ENCODE data around the gene CHST11.

Gene CHST11

GRCh38 chr12:104503191-104503590 is 46.4 kb downstream of the CHST11 start:
- H3K4me1 ChIP-seq (ENCODE audit: control insufficient read depth, insufficient read depth, low read length): peaks cover 8% of the 10 kb centered on the region
- H3K4me3 ChIP-seq (ENCODE audit: low read length in 2 of 2): no peak overlapping the region
- no peak overlapping the region for H3K9ac ChIP-seq (ENCODE audit: low read length in 2 of 2)
- no peak overlapping the region for H3K27ac ChIP-seq (ENCODE audit: low read length)
- H3K27me3 ChIP-seq (ENCODE audit: control insufficient read depth in 1 of 2, insufficient read depth in 2 of 2, low read length in 2 of 2): no peaks in the 10 kb centered on the region
- H3K9me3 ChIP-seq (ENCODE audit: control insufficient read depth in 2 of 2, low read length in 2 of 2): no peaks in the 10 kb centered on the region
- H3K36me3 ChIP-seq (ENCODE audit: control insufficient read depth in 2 of 2, insufficient read depth in 2 of 2, low read length in 2 of 2): no peaks in the 10 kb centered on the region

GRCh38 chr12:104504146-104504545 is 47.4 kb downstream of the CHST11 start:
- H3K4me3 ChIP-seq (ENCODE audit: low read length in 2 of 2): no peak overlapping the region
- no peak overlapping the region for H3K27ac ChIP-seq (ENCODE audit: low read length)
- H3K9me3 ChIP-seq (ENCODE audit: control insufficient read depth in 2 of 2, low read length in 2 of 2): no peaks in the 10 kb centered on the region
- H3K9ac ChIP-seq (ENCODE audit: low read length in 2 of 2): no peak overlapping the region
- H3K4me1 ChIP-seq (ENCODE audit: control insufficient read depth, insufficient read depth, low read length): peaks cover 8% of the 10 kb centered on the region
- H3K27me3 ChIP-seq (ENCODE audit: control insufficient read depth in 1 of 2, insufficient read depth in 2 of 2, low read length in 2 of 2): no peaks in the 10 kb centered on the region
- H3K36me3 ChIP-seq (ENCODE audit: control insufficient read depth in 2 of 2, insufficient read depth in 2 of 2, low read length in 2 of 2): no peaks in the 10 kb centered on the region

GRCh38 chr12:104505095-104505818 is 48.5 kb downstream of the CHST11 start:
- Histone ChIP-seq H3K4me3 (ENCODE audit: low read length in 2 of 2) (no peak overlapping the region), H3K36me3 (ENCODE audit: control insufficient read depth in 2 of 2, insufficient read depth in 2 of 2, low read length in 2 of 2) (no peaks in the 10 kb centered on the region), H3K27ac (ENCODE audit: low read length) (no peak overlapping the region), H3K9me3 (ENCODE audit: control insufficient read depth in 2 of 2, low read length in 2 of 2) (no peaks in the 10 kb centered on the region), H3K4me1 (ENCODE audit: control insufficient read depth, insufficient read depth, low read length) (peaks cover 14% of the 10 kb centered on the region), H3K27me3 (ENCODE audit: control insufficient read depth in 1 of 2, insufficient read depth in 2 of 2, low read length in 2 of 2) (no peaks in the 10 kb centered on the region), H3K9ac (ENCODE audit: low read length in 2 of 2) (no peak overlapping the region)

GRCh38 chr12:104506676-104507401 is 50.1 kb downstream of the CHST11 start:
- H3K4me1 ChIP-seq (ENCODE audit: control insufficient read depth, insufficient read depth, low read length): peaks cover 17% of the 10 kb centered on the region

GRCh38 chr12:104507672-104508071 is 50.9 kb downstream of the CHST11 start:
- H3K4me1 ChIP-seq (ENCODE audit: control insufficient read depth, insufficient read depth, low read length): peaks cover 17% of the 10 kb centered on the region
- H3K9me3 ChIP-seq (ENCODE audit: control insufficient read depth in 2 of 2, low read length in 2 of 2): no peaks in the 10 kb centered on the region
- H3K9ac ChIP-seq (ENCODE audit: low read length in 2 of 2): no peak overlapping the region
- H3K27ac ChIP-seq (ENCODE audit: low read length): no peak overlapping the region
- H3K36me3 ChIP-seq (ENCODE audit: control insufficient read depth in 2 of 2, insufficient read depth in 2 of 2, low read length in 2 of 2): no peaks in the 10 kb centered on the region
- no peak overlapping the region for H3K4me3 ChIP-seq (ENCODE audit: low read length in 2 of 2)
- H3K27me3 ChIP-seq (ENCODE audit: control insufficient read depth in 1 of 2, insufficient read depth in 2 of 2, low read length in 2 of 2): no peaks in the 10 kb centered on the region

More at GRCh38 chr12:104506676-104507401, 50.1 kb downstream of the CHST11 start:
- Histone ChIP-seq H3K36me3 (ENCODE audit: control insufficient read depth in 2 of 2, insufficient read depth in 2 of 2, low read length in 2 of 2) (no peaks in the 10 kb centered on the region), H3K9me3 (ENCODE audit: control insufficient read depth in 2 of 2, low read length in 2 of 2) (no peaks in the 10 kb centered on the region), H3K9ac (ENCODE audit: low read length in 2 of 2) (no peak overlapping the region), H3K27ac (ENCODE audit: low read length) (no peak overlapping the region), H3K27me3 (ENCODE audit: control insufficient read depth in 1 of 2, insufficient read depth in 2 of 2, low read length in 2 of 2) (no peaks in the 10 kb centered on the region), H3K4me3 (ENCODE audit: low read length in 2 of 2) (no peak overlapping the region)

GRCh38 chr12:104508752-104509446 is 52.2 kb downstream of the CHST11 start:
- Histone ChIP-seq H3K4me3 (ENCODE audit: low read length in 2 of 2) (no peak overlapping the region), H3K27me3 (ENCODE audit: control insufficient read depth in 1 of 2, insufficient read depth in 2 of 2, low read length in 2 of 2) (no peaks in the 10 kb centered on the region), H3K27ac (ENCODE audit: low read length) (no peak overlapping the region), H3K36me3 (ENCODE audit: control insufficient read depth in 2 of 2, insufficient read depth in 2 of 2, low read length in 2 of 2) (no peaks in the 10 kb centered on the region), H3K4me1 (ENCODE audit: control insufficient read depth, insufficient read depth, low read length) (peaks cover 18% of the 10 kb centered on the region), H3K9ac (ENCODE audit: low read length in 2 of 2) (no peak overlapping the region), H3K9me3 (ENCODE audit: control insufficient read depth in 2 of 2, low read length in 2 of 2) (no peaks in the 10 kb centered on the region)

GRCh38 chr12:104510145-104510872 is 53.6 kb downstream of the CHST11 start:
- no peak overlapping the region for H3K9ac ChIP-seq (ENCODE audit: low read length in 2 of 2)
- H3K4me1 ChIP-seq (ENCODE audit: control insufficient read depth, insufficient read depth, low read length): peaks cover 18% of the 10 kb centered on the region
- no peak overlapping the region for H3K4me3 ChIP-seq (ENCODE audit: low read length in 2 of 2)
- no peaks in the 10 kb centered on the region for H3K27me3 ChIP-seq (ENCODE audit: control insufficient read depth in 1 of 2, insufficient read depth in 2 of 2, low read length in 2 of 2)
- H3K36me3 ChIP-seq (ENCODE audit: control insufficient read depth in 2 of 2, insufficient read depth in 2 of 2, low read length in 2 of 2): no peaks in the 10 kb centered on the region
- H3K27ac ChIP-seq (ENCODE audit: low read length): no peak overlapping the region
- no peaks in the 10 kb centered on the region for H3K9me3 ChIP-seq (ENCODE audit: control insufficient read depth in 2 of 2, low read length in 2 of 2)

GRCh38 chr12:104510873-104511440 is 54.2 kb downstream of the CHST11 start:
- H3K9ac ChIP-seq (ENCODE audit: low read length in 2 of 2): no peak overlapping the region
- peaks cover 18% of the 10 kb centered on the region for H3K4me1 ChIP-seq (ENCODE audit: control insufficient read depth, insufficient read depth, low read length)
- H3K27ac ChIP-seq (ENCODE audit: low read length): no peak overlapping the region
- no peaks in the 10 kb centered on the region for H3K27me3 ChIP-seq (ENCODE audit: control insufficient read depth in 1 of 2, insufficient read depth in 2 of 2, low read length in 2 of 2)
- H3K4me3 ChIP-seq (ENCODE audit: low read length in 2 of 2): no peak overlapping the region
- no peaks in the 10 kb centered on the region for H3K36me3 ChIP-seq (ENCODE audit: control insufficient read depth in 2 of 2, insufficient read depth in 2 of 2, low read length in 2 of 2)
- no peaks in the 10 kb centered on the region for H3K9me3 ChIP-seq (ENCODE audit: control insufficient read depth in 2 of 2, low read length in 2 of 2)

- Histone ChIP-seq H3K4me1 (ENCODE audit: control insufficient read depth, insufficient read depth, low read length) (peaks cover 12% of the 10 kb centered on the region), H3K36me3 (ENCODE audit: control insufficient read depth in 2 of 2, insufficient read depth in 2 of 2, low read length in 2 of 2) (no peaks in the 10 kb centered on the region), H3K27ac (ENCODE audit: low read length) (no peak overlapping the region), H3K4me3 (ENCODE audit: low read length in 2 of 2) (no peak overlapping the region), H3K9ac (ENCODE audit: low read length in 2 of 2) (no peak overlapping the region), H3K9me3 (ENCODE audit: control insufficient read depth in 2 of 2, low read length in 2 of 2) (no peaks in the 10 kb centered on the region), H3K27me3 (ENCODE audit: control insufficient read depth in 1 of 2, insufficient read depth in 2 of 2, low read length in 2 of 2) (no peaks in the 10 kb centered on the region)
Measured at GRCh38 chr12:104513681-104514080, 56.9 kb downstream of the CHST11 start.

GRCh38 chr12:104514092-104514810 is 57.5 kb downstream of the CHST11 start:
- Histone ChIP-seq H3K4me3 (ENCODE audit: low read length in 2 of 2) (no peak overlapping the region), H3K4me1 (ENCODE audit: control insufficient read depth, insufficient read depth, low read length) (peaks cover 12% of the 10 kb centered on the region), H3K9me3 (ENCODE audit: control insufficient read depth in 2 of 2, low read length in 2 of 2) (no peaks in the 10 kb centered on the region), H3K27ac (ENCODE audit: low read length) (no peak overlapping the region), H3K27me3 (ENCODE audit: control insufficient read depth in 1 of 2, insufficient read depth in 2 of 2, low read length in 2 of 2) (no peaks in the 10 kb centered on the region), H3K9ac (ENCODE audit: low read length in 2 of 2) (no peak overlapping the region), H3K36me3 (ENCODE audit: control insufficient read depth in 2 of 2, insufficient read depth in 2 of 2, low read length in 2 of 2) (no peaks in the 10 kb centered on the region)

Data from stomach smooth muscle (tissue), 2 donors.